ENCODE measurements around the gene ZNF33B.

DNA sequence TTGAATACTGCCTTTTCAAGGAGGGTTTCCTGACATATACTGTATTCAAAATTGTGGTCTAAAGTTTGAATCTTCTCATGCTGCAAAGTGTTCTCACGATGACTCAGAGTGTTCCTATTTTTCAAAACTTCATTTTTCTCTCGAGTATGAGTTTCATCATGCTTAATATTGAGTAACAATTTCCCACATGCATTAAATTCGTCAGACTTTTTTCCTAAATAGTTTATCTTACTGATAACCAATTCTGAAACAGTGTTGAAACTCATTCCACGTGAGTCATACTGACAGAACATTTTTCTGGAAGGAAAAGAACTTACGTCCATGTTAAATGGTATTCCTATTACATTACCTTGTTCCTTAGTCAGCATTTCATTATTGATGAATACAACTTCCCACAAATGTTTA, 44.1 kb downstream of the ZNF33B start:
- TF ChIP-seq CTCF (IDR thresholded peaks at IDR 0.05; ENCODE audit: low read depth, low read length): no peak
- no peak for TF ChIP-seq EZH2phosphoT487 (IDR thresholded peaks at IDR 0.05; ENCODE audit: low read depth)

Data from OCI-LY3 (cell line).